Keratinocyte (primary cell): ENCODE measurements around the gene UBAC2.

ENCODE experiments used
- CTCF ChIP-seq, 3 experiments: IDR thresholded peaks in 1 of 3; conservative IDR thresholded peaks in 1 of 3; optimal IDR thresholded peaks in 1 of 3; 2 replicates in 2 of 3; 3 replicates in 1 of 3; pipeline versions ENCODE3 to v1.5.1; 2011; ENCODE audit warnings: low read length in 3 of 3, mild to moderate bottlenecking in 3 of 3, moderate library complexity in 2 of 3, control low read depth in 1 of 3, inconsistent platforms in 1 of 3; ENCODE audit not compliant: insufficient read depth in 2 of 3; ENCODE audit errors: extremely low read depth in 1 of 3
- EZH2 ChIP-seq: IDR thresholded peaks from one replicate; pipeline ENCODE4 v1.6.1; 2012; ENCODE audit warnings: inconsistent platforms, mild to moderate bottlenecking, low read length, moderate library complexity

GRCh38 chr13:99174533-99175100 lies 26.0 kb upstream of the UBAC2 start:
- TF ChIP-seq CTCF (optimal IDR thresholded peaks at IDR 0.05 in 1 of 3, IDR thresholded peaks at IDR 0.05 in 1 of 3, conservative IDR thresholded peaks at IDR 0.05 in 1 of 3; ENCODE audit: extremely low read depth in 1 of 3, insufficient read depth in 2 of 3, low read length in 3 of 3) (no peak), EZH2 (no peak)
